CD4-positive, alpha-beta T cell treated with Interleukin-4 for 1 hour (primary cell): ENCODE results near the gene NFAT5.
"Not testable (repeated sequence)": the region's sequence is repeated elsewhere in the genome, so short reads cannot be mapped to it uniquely, and the experiment has no call there.

Experiments used
- DNase-seq, 2 donors: peaks; one replicate each; pipeline ENCODE4 v3.0.0-alpha.2; 2020 to 2022

The NFAT5 gene

DNA sequence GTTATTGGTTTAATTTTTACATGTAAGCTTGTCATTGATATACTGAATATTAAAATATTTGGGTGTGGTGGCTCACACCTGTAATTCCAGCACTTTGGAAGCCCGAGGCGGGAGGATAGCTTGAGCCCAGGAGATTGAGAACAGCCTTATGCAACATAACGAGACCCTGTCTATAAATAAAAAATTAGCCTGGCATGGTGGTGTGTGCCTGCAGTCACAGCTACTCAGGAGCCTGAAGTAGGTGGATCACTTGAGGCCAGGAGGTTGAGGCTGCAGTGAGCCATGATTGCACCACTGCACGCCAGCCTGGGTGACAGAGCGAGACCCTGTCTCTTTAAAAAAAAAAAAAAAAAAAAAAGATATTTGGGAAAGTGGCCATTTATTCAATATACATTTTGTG lies 32.3 kb downstream of the NFAT5 start:
- no peak for DNase-seq

GRCh38 chr16:69599731-69600130 lies 34.0 kb downstream of the NFAT5 start:
- no peak for DNase-seq

DNA sequence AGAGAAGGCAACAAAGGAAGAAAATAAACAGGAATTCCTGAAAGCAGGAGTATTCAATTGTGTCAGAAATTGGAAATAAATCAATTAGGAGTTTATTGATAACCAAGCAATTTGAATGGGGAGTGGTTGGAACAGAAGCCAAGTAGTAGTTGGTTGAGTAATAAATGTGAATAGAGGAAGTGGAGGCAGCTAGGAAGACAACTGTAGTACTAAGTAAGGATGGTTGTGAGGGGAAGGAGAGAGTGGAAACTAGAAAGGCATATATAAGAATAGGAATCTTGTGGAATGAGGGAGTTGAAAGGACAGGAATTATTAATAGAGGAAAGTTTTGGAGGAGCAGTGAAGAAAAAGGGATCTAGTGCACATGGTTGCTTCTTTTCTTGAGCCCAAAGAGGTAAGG lies 34.4 kb downstream of the NFAT5 start:
- no peak for DNase-seq

DNA sequence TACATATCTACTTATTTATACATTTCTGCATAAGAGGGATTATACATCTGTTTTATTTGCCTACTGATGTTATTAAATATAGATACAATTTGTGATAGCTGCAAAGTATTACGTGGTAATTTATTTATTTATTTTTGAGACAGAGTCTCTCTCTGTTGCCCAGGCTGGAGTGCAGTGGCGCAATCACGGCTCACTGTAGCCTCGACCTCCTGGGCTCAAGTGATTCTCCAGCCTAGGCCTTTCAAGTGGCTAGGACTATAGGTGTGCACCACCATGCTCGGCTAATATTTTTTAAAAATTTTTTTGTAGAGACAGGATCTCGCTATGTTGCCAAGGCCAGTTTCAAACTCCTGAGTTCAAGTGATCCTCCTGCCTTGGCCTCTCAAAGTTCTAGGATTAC lies 35.5 kb downstream of the NFAT5 start:
- DNase-seq: no peak

DNA sequence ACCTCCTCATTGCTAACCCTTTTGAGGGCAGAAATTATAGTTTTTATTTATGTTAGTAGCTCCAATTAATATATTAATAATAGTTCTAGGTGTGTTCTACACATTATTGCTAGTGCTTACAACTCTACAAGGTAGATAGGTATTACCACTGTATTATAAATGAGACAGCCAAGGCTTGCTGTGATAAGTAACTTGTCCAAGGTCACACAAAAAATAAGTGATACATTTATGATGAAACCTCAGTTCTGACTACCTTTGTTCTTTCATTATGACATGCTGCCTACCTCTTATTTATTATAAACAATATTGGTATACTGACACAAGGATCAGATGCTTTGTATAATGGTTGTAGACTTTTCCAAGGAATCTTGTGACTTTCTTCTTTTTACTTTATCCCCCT lies 41.2 kb downstream of the NFAT5 start:
- DNase-seq: no peak

DNA sequence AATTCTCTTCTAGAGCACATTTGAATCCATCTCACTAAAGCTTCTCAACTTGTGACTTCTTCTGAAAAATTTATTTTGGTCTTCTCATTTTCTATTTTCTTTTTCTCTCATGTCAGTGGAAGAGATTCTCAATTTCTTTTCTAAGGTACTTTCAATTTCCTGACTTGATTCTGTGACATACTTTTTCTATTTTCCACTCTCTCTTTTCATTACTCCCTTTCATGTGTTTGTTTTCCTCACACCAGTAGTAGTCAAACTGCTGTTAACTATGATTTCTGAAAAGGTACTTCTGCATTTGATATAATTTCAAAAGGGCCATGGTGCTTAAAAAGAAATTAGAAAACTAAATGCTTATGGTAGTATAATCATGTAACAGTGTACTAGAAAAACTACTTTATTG lies 41.9 kb downstream of the NFAT5 start:
- no peak for DNase-seq

DNA sequence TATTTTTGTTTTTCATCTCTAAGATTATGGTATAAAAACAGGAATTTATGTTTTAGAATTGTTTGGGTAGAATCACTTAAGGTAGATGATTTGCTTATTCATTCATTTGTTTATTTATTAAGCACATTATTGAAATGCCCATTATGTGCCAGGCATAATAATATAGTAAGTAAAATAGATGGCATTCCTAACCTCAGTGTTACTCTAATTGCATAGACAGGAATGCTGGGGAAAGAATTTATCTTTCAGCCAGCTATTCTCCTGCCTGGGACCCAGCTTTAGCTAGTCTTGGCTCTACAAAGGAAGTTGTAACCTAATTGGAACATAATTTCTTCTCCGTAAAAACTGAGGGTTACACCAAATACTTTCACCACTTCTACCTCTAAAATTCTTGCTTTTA lies 44.6 kb downstream of the NFAT5 start:
- no peak for DNase-seq

GRCh38 chr16:69611103-69611640 lies 45.4 kb downstream of the NFAT5 start:
- no peak for DNase-seq

DNA sequence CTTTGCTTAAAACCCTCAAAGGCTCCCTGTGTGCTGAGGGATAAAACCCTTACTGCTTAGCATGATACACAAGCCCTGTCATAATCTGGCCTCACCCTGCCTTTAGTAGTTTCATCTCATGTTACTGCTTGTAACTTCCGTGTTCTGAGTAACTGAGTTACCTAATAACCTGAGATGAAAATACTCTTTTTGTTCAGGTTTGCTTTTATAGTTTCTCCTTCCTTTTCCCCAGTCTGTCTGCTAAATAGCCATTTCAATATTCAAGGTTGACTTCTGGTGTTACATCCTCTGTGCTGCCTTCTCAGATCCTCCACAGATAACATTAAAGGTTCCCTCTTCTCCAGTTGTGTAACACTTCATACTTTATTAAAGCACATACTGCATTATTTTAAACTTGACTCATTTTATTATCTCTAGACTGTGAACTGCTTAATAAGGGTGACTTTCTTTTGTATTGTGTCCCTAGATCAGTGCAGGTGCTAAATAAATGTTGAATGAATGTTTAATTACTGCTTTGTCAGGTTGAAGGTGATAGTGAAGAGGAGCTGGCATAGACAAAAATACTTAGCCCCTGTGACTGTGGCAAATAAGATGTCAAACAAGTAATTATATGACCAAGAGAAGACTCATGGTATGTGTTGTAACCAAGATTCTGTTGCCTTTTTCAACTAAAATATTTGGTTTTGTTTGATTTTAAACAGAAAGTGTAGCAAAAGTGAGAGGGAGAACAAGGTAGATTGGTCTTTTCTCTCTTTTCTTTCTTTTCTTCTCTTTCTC lies 47.8 kb downstream of the NFAT5 start:
- DNase-seq: no peak

DNA sequence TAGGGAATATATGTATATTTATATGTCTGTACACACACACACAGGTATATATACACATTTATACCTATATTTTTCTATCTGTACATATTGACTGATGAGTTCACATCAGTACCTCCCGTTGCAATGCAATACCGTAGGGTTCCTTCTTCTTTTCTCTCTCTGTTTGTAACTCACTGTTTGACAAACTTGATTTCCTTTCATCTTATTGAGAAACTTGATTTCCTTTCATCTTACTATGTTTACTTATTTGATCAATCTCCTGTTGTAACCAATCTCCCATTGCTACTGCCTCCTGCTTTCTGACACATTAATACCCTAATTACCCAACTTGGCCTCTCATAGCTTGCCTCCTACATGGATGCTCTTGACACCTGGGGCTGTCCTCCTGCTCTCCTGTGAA lies 49.8 kb downstream of the NFAT5 start:
- DNase-seq: no peak

- DNase-seq: no peak
These were observed 50.3 kb downstream of the NFAT5 start for GRCh38 chr16:69616082-69616481.

GRCh38 chr16:69618307-69618706 lies 52.5 kb downstream of the NFAT5 start:
- DNase-seq: no peak

- no peak for DNase-seq
These were observed 53.0 kb downstream of the NFAT5 start for GRCh38 chr16:69618721-69619120.

GRCh38 chr16:69619514-69619913 lies 53.7 kb downstream of the NFAT5 start:
- DNase-seq: no peak

- no peak for DNase-seq
These were observed 54.8 kb downstream of the NFAT5 start for GRCh38 chr16:69620573-69620972.

GRCh38 chr16:69621225-69621624 lies 55.5 kb downstream of the NFAT5 start:
- DNase-seq: no peak

GRCh38 chr16:69626256-69626655 lies 60.5 kb downstream of the NFAT5 start:
- DNase-seq: no peak

DNA sequence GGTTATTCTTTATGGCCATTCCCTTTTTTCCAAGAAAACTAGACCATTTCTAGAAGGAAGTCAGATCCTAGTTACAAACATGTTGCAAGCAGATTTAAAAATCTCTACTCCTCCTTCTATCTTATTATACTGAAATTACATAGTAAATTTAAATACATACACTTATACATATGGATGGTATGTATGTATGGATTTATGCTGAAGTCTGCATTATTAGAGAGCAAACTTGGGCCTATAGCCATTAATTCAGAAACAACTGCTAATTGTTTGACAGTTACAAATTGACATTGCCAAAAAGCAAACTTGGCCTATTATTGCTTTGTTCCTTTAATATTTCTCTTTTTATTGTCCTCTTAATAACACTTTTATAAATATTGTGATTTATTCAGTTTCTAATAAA lies 67.1 kb downstream of the NFAT5 start:
- DNase-seq: no peak

GRCh38 chr16:69633375-69633774 lies 67.6 kb downstream of the NFAT5 start:
- DNase-seq: no peak

GRCh38 chr16:69636563-69637146 lies 70.9 kb downstream of the NFAT5 start:
- not testable (repeated sequence) for DNase-seq

GRCh38 chr16:69637206-69637865 lies 71.6 kb downstream of the NFAT5 start:
- DNase-seq: not testable (repeated sequence)

DNA sequence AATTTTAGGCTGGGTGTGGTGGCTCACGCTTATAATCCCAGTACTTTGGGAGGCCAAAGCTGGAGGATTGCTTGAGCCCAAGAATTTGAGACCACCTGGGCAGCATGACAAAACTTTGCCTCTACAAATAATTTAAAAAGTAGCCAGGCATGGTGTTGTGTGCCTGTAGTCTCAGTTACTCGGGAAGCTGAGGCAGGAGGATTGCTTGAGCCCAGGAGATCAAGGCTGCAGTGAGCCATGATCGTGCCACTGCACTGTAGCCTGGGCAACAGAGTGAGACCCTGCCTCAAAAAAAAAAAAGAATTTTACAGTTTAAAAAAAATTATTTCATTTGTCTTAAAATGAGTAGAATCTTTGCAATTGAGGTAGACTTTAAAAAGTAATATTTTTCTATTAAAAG lies 78.2 kb downstream of the NFAT5 start:
- not testable (repeated sequence) for DNase-seq

- DNase-seq: no peak
These were observed 79.0 kb downstream of the NFAT5 start for GRCh38 chr16:69644790-69645189.

GRCh38 chr16:69647020-69647419 lies 81.3 kb downstream of the NFAT5 start:
- no peak for DNase-seq
